Sigmoid colon (tissue), 7 donors: Measurements from ENCODE around the gene KRT81. TPM values are rescaled to one million over a fixed set of nuclear protein-coding genes. Genes with fewer than 3 reads are reported as not detected.
"Not testable (repeated sequence)": the region's sequence is repeated elsewhere in the genome, so short reads cannot be mapped to it uniquely, and the experiment has no call there.

Source experiments
- DNase-seq: peaks from one replicate; pipeline ENCODE4 v3.0.0-alpha.2; 2019
- H3K27ac ChIP-seq, 4 donors: fragments of 200-600 bp; sonication (generic); one replicate each; pipeline ENCODE4 v1.5.1; 2016 to 2019; ENCODE audit warnings: mild to moderate bottlenecking in 1 of 4
- H3K27me3 ChIP-seq, 3 donors: fragments of 200-600 bp; sonication (generic); one replicate each; pipeline ENCODE4 v1.5.1; 2019; ENCODE audit warnings: mild to moderate bottlenecking in 1 of 3
- H3K36me3 ChIP-seq, 4 donors: fragments of 200-600 bp; sonication (generic); one replicate each; pipeline ENCODE4 v1.5.1; 2016 to 2019
- H3K4me1 ChIP-seq, 4 donors: fragments of 200-600 bp; sonication (generic); one replicate each; pipeline ENCODE4 v1.5.1; 2017 to 2019
- H3K4me3 ChIP-seq, 4 donors: fragments of 200-600 bp; sonication (generic); one replicate each; pipeline ENCODE4 v1.5.1; 2017 to 2019; ENCODE audit warnings: mild to moderate bottlenecking in 2 of 4, moderate library complexity in 1 of 4
- H3K9me3 ChIP-seq, 4 donors: fragments of 200-600 bp in 3 of 4; sonication (generic) in 3 of 4; one replicate each; pipeline versions ENCODE4 v1.5.1 to v1.6.1; 2013 to 2019
- EP300 ChIP-seq, 4 donors: sonication (generic); formaldehyde crosslinking; IDR thresholded peaks; one replicate each; pipeline ENCODE4 v1.6.1; 2017; ENCODE audit warnings: antibody characterized with exemption in 4 of 4
- POLR2A ChIP-seq, 2 donors: fragments of 450-650 bp; IDR thresholded peaks; one replicate each; pipeline ENCODE4 v1.6.1; 2016; ENCODE audit warnings: antibody characterized with exemption in 2 of 2, mild to moderate bottlenecking in 2 of 2, moderate library complexity in 2 of 2
- POLR2AphosphoS5 ChIP-seq, 4 donors: sonication (generic); formaldehyde crosslinking; IDR thresholded peaks; one replicate each; pipeline ENCODE4 v1.6.1; 2017; ENCODE audit warnings: antibody characterized with exemption in 4 of 4
- WGBS, 2 donors: extraction: QIAGEN DNeasy Blood & Tissue Kit; methylation state at CpG; one replicate each; pipeline ENCODE4 v1.1.7; 2013; 5-methylcytosine and 5-hydroxymethylcytosine counted together
- intact Hi-C: fragments of 100-400 bp; cut with DNase I; formaldehyde crosslinking; loops from one replicate; pipeline ENCODE4 v1.15.1; 2023
- polyA plus RNA-seq, 3 donors: library from polyadenylated mRNA; stranded (reverse); fragments of 200-250 nt; gene quantifications; one replicate each; pipeline ENCODE4 v1.2.3, GENCODE V29; 2013
- total RNA-seq, 4 donors: library from RNA; depleted of rRNA; stranded (reverse); fragments of >200 nt; gene quantifications; one replicate each; pipeline ENCODE4 v1.1.0, GENCODE V29; 2016
- TF ChIP-seq, protein P1 (sequence below), 4 experiments: fragments of 450-650 bp in 3 of 4; fragments of 200-600 bp in 1 of 4; IDR thresholded peaks; one replicate each; pipeline ENCODE4 v1.5.1; 2016 to 2019; ENCODE audit warnings: antibody characterized with exemption in 4 of 4, mild to moderate bottlenecking in 3 of 4, moderate library complexity in 2 of 4
- donor health status: healthy with polysubstance abuse.
- donor health status: Bipolar disorder and iron deficiency.
- donor health status: healthy.

Gene KRT81
- total and polyA plus RNA-seq, 7 donors = 0.14 to 0.17 TPM; not detected in 5

DNA sequence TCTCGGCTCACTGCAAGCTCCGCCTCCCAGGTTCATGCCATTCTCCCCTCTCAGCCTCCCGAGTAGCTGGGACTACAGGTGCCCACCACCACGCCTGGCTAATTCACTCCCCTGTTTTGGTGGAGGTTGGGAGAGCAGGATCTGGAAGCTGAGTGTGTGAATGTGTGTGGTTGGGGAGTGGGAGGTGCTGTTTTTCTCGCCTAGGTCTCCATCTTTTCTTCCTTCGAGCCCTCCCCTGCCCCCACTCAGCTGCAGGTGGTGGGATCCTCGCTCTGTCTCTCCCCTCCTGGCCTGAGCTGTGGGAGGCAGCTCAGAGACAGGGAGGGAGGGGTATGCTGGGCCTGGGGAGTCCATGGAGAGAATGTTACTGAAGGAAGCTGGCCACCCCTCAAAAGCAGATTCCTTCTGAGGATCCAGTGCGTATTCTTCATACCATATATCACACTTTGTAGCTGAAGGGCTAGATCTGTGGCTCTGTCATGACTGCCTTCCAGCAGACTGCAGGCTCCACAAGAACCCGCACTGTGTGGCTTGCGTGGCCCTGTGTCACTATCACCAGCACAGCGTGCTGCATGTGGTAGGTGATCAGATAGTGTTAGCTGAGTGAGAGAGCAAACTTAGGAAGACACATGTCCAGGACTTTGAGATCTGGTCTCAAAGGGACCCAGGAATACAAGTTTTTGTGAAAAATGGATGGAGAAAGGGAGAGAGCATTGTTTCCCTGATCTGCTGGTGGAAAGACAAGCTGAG lies 27.1 kb upstream of the KRT81 start:
- Histone ChIP-seq H3K4me3 (no peak overlapping the region), H3K4me1 (peaks cover 0 to 10% (median 0%) of the 10 kb centered on the region in 4 donors), H3K27ac (no peak overlapping the region), H3K9me3 (no peaks in the 10 kb centered on the region), H3K36me3 (no peaks in the 10 kb centered on the region), H3K27me3 (peaks cover 0 to 5% (median 3%) of the 10 kb centered on the region in 3 donors)
- intact Hi-C loops = no loop called here
- no peak for DNase-seq
- no peak for TF ChIP-seq POLR2AphosphoS5 (IDR thresholded peaks at IDR 0.05)
- TF ChIP-seq EP300 (IDR thresholded peaks at IDR 0.05) = no peak
- TF ChIP-seq, protein P1, sequence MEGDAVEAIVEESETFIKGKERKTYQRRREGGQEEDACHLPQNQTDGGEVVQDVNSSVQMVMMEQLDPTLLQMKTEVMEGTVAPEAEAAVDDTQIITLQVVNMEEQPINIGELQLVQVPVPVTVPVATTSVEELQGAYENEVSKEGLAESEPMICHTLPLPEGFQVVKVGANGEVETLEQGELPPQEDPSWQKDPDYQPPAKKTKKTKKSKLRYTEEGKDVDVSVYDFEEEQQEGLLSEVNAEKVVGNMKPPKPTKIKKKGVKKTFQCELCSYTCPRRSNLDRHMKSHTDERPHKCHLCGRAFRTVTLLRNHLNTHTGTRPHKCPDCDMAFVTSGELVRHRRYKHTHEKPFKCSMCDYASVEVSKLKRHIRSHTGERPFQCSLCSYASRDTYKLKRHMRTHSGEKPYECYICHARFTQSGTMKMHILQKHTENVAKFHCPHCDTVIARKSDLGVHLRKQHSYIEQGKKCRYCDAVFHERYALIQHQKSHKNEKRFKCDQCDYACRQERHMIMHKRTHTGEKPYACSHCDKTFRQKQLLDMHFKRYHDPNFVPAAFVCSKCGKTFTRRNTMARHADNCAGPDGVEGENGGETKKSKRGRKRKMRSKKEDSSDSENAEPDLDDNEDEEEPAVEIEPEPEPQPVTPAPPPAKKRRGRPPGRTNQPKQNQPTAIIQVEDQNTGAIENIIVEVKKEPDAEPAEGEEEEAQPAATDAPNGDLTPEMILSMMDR (IDR thresholded peaks at IDR 0.05) = no peak
- 85 to 86% methylated on average over 11 of the region's 11 CpGs for WGBS, 2 donors

DNA sequence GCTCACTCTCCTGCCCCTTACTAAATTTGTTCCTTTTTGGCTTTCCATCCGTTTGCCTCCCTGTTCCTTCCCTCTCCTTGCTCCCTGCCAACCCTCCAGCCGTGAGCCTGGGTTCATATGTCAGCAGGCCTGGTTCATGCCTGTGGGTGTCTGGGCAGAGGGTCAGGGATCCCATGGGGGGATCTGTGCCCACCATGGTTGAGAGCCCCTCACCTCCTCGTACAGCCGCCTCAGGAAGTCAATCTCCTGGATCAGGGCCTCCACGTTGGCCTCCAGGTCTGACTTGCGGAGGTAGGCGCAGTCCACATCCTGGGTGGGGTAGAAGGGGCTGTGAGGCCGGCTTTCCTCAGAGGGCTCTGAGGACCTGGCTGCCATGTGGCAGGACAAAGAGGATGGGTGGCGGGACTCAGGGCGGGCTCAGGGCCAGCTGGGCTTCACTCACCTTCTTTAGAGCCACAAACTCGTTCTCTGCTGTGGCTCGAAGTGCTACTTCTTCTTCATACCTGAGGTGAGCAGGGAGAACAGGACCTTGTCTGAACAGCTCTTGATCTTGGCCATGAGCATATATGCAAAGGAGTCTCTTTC lies 26.2 kb upstream of the KRT81 start:
- Histone ChIP-seq H3K4me3 (no peak overlapping the region), H3K4me1 (peaks cover 0 to 10% (median 0%) of the 10 kb centered on the region in 4 donors), H3K27me3 (peaks cover 0 to 5% (median 3%) of the 10 kb centered on the region in 3 donors), H3K36me3 (no peaks in the 10 kb centered on the region), H3K27ac (no peak overlapping the region), H3K9me3 (no peaks in the 10 kb centered on the region)
- intact Hi-C loops = no loop called here
- WGBS, 2 donors = 87 to 89% methylated on average over 12 of the region's 12 CpGs
- no peak for DNase-seq
- TF ChIP-seq POLR2A (IDR thresholded peaks at IDR 0.05) (no peak), POLR2AphosphoS5 (IDR thresholded peaks at IDR 0.05) (no peak), EP300 (IDR thresholded peaks at IDR 0.05) (no peak)
- TF ChIP-seq, protein P1 (IDR thresholded peaks at IDR 0.05) = no peak

DNA sequence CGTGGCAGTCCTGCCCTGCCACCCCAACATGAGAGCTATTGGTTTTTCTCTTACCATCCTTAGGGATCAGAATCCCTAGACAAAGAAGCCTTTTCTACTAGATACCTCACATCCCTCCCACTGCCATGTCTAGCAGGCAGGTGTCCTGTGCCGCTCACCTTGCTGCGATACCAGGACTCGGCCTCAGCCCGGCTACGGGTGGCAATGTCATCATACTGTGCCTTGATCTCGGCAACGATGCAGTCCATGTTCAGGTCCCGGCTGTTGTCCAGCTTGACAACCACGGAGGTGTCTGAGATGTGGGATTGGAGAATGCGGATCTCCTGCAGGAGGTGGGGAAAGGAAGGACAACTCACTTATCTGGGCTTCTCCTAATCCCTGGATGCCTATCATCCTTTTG lies 25.4 kb upstream of the KRT81 start:
- Histone ChIP-seq H3K27ac (no peak overlapping the region), H3K4me3 (no peak overlapping the region), H3K27me3 (peaks cover 0 to 5% (median 3%) of the 10 kb centered on the region in 3 donors), H3K36me3 (no peaks in the 10 kb centered on the region), H3K9me3 (no peaks in the 10 kb centered on the region), H3K4me1 (peaks cover 0 to 11% (median under 1%) of the 10 kb centered on the region in 4 donors)
- intact Hi-C loops = no loop called here
- no peak for DNase-seq
- 89 to 96% methylated on average over 11 of the region's 11 CpGs for WGBS, 2 donors
- TF ChIP-seq, protein P1 (IDR thresholded peaks at IDR 0.05) = no peak
- TF ChIP-seq EP300 (IDR thresholded peaks at IDR 0.05) (no peak), POLR2AphosphoS5 (IDR thresholded peaks at IDR 0.05) (no peak), POLR2A (IDR thresholded peaks at IDR 0.05) (no peak)

DNA sequence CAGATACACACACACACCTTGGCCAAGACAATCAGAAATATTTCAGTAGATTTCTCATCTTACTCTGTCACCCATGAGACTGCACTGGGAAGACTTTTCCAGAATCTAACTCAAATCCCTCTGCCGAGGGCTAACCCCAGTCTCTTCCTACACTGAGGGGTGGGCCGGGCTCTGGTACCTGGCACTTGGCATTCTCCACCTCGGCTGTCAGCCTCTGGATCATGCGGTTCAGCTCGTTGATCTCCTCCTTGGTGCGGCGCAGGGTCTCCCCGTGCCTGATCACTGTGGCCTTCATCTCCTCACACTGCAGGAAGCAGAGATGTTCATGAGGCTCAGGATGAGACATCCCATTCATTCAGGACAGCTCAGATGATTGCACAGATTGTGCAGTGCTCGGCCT lies 25.0 kb upstream of the KRT81 start:
- H3K9me3 ChIP-seq = no peaks in the 10 kb centered on the region
- no peak overlapping the region for H3K27ac ChIP-seq
- no peak for DNase-seq
- intact Hi-C loops = no loop called here
- 84 to 95% methylated on average over 9 of the region's 9 CpGs for WGBS, 2 donors
- H3K4me1 ChIP-seq = peaks cover 0 to 11% (median 3%) of the 10 kb centered on the region in 4 donors
- H3K36me3 ChIP-seq = no peaks in the 10 kb centered on the region
- H3K27me3 ChIP-seq = peaks cover 0 to 5% (median 3%) of the 10 kb centered on the region in 3 donors
- TF ChIP-seq EP300 (IDR thresholded peaks at IDR 0.05) (no peak), POLR2AphosphoS5 (IDR thresholded peaks at IDR 0.05) (no peak), POLR2A (IDR thresholded peaks at IDR 0.05) (no peak)
- TF ChIP-seq, protein P1 (IDR thresholded peaks at IDR 0.05) = no peak
- no peak overlapping the region for H3K4me3 ChIP-seq

DNA sequence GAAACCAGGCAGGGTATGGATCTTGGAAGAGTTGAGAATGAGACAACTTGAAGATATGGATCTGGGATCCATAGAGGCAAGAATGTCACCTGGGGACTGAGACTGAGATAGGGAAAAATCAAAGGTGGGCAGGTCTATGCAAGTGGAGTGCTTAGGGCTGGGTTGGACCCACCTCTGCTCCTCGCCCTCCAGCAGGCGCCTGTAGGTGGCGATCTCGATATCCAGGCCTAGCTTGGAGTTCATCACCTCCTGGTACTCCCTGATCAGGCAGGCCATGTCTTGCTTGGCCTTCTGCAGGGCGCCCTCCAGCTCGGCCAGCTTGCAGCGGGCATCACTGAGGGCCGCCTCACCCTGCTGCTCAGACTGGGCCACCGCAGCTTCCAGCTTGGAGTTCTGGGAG lies 24.4 kb upstream of the KRT81 start:
- H3K4me3 ChIP-seq, H3K36me3 ChIP-seq, DNase-seq, intact Hi-C loops, H3K27me3 ChIP-seq, H3K9me3 ChIP-seq, H3K27ac ChIP-seq: not testable (repeated sequence)
- H3K4me1 ChIP-seq = peaks cover 0 to 12% (median 8%) of the 10 kb centered on the region in 4 donors
- 61 to 69% methylated on average over 9 of the region's 9 CpGs for WGBS, 2 donors
